ENCODE results near the gene ITK.

- TF ChIP-seq POLR2A (IDR thresholded peaks at IDR 0.05) (no peak), CTCF (IDR thresholded peaks at IDR 0.05) (no peak)
Observed at GRCh38 chr5:157165668-157166067, 15.0 kb upstream of the ITK start.
